LHCN-M2 (cell line): Measurements from ENCODE around the gene NELFCD. TPM values are rescaled to one million over a fixed set of nuclear protein-coding genes. Genes with fewer than 3 reads are reported as not detected.
"Not testable (repeated sequence)": the region's sequence is repeated elsewhere in the genome, so short reads cannot be mapped to it uniquely, and the experiment has no call there.

Experiments
- DNase-seq: peaks from one replicate; pipeline ENCODE4 v3.0.0-alpha.2; 2012; ENCODE audit warnings: low read depth
- total RNA-seq: library from RNA; depleted of rRNA; stranded (reverse); fragments of >200 nt; gene quantifications from 2 replicates; pipeline ENCODE4 v1.2.3, GENCODE V29; 2014

Gene NELFCD
- total RNA-seq, 1 experiment from 2014 or later, result 62.3 TPM

DNA sequence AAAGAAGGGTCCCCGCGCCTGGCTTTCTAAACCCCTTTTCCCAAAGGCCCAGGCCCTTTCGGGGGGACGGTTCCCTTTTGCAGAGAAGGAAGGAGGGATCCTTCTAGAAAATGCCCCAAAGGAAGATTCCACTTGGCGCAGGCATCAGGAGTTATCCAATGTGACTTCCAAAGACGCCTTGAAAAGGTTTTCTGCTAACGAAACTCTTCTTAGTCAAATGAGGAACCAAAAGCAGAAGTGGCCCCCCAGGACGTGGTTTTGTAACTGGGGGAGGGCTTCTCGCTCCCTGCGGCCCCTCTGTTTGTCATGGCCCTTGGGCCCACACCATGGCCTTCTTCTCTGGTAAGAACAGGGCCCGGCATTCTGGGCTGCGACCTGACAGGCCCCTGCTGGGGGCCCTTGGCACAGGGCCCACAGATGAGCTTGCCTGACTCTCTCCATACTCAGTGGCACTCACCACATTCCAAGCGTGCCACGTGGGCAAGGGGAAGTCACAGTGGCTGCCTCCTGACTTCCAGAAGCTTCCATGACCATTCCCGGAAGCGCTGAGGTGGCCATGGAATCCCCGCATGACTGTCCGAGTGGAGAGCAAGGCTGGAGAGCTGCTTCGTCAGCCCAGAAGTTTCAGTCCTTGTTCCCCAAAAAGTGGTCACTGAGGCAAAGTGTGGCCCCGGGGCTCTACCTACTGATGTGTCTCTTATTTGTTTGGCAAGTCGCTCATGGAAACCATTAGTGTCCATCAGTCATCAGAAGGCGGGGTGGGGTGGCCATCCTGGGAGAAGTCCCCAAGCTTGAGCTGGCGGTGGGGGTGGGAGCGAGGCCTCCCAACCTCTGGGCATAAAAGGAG, 26.8 kb downstream of the NELFCD start:
- DNase-seq, result no peak

GRCh38 chr20:59008715-59009336, 27.8 kb downstream of the NELFCD start:
- no peak for DNase-seq

GRCh38 chr20:59010321-59010994, 29.4 kb downstream of the NELFCD start:
- no peak for DNase-seq

DNA sequence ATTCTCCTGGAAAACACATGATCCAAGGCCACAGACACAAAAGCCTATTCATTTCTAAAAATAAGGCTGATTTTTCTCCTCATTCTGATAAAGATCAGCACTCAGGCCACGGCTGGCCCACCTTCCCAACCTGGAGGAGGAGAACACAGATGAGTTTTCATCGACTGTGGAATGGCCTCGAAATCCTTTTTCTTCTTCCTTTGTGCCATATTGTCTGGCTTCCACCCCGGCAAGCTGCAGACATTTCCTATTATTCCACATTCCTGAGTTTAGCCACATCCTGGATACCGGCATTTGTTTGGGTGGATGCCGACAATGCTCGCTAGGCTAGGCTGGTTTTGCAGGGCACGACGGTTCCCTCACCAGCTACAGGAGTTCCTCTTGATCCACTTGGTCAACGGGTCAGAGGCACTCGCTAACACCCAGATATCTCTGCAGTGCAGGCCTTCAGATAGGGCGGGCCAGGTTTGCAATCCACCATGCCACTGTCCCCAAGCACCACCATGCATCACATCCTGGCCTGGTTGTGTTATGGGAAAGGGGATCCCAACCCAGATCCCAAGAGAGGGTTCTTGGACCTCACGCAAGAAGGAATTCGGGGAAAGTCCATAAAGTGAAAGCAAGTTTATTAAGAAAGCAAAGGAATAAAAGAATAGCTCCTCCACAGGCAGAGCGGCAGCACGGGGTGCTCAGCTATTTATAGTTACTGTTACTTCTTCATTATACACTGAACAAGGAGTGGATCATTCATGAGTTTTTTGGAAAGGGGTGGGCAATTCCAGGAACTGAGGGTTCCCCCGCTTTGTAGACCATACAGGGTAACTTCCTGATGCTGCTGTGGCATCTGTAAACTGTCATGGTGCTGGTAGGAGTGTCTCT, 30.2 kb downstream of the NELFCD start:
- DNase-seq, result peak; percentile 90

DNA sequence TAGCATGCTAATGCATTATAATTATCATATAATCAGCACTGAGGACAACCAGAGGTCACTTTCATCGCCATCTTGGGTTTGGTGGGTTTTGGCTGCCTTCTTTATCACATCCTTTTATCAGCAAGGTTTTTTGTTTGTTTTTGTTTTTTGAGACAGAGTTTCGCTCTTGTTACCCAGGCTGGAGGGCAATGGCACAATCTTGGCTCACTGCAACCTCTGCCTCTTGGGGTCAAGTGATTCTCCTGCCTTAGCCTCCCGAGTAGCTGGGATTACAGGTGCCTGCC, 30.8 kb downstream of the NELFCD start:
- DNase-seq, result not testable (repeated sequence)

DNA sequence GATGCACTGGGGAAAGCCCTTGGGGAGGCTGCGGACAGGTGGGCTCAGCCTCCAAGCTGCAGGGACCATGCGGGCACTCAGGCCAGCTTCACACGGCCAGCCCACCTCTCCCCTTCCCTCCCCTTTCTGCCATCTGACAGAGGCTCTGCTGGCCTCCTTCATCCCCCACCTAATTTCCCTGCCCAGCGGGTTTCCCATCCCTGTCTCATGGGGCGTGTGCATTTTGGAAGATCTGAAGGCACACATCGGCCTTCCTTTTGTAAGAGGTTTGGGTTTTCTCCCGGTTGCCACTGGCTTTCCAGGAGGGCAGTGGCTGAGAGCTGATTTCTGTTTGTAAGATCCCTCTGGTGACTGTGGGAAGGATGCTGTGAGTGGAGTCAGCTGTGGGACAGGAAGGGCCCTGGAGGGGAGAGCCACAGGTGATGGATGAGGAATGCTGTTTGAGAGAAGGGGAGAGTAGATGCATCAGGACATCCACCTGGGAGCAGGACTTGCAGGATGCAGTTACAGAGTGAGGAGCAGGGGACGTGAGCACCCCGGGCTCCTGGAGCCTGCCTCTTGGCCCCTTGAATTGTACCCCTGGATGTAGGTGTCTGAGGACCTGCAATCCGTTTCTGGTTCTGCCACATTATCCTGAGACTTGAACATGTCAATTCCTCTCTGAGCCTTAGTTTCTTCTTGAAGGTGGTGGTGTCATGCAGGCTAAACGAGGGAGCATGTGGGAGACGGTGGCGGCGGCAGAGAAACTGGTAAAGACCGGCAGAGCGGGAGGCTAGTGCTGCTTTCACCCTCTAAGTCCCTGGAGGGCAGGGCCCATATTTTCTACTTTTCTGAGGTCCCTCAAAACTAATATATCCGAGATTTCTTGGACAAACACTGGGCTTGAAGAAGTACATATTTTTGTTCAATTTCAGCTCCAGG, 32.2 kb downstream of the NELFCD start:
- no peak for DNase-seq

DNA sequence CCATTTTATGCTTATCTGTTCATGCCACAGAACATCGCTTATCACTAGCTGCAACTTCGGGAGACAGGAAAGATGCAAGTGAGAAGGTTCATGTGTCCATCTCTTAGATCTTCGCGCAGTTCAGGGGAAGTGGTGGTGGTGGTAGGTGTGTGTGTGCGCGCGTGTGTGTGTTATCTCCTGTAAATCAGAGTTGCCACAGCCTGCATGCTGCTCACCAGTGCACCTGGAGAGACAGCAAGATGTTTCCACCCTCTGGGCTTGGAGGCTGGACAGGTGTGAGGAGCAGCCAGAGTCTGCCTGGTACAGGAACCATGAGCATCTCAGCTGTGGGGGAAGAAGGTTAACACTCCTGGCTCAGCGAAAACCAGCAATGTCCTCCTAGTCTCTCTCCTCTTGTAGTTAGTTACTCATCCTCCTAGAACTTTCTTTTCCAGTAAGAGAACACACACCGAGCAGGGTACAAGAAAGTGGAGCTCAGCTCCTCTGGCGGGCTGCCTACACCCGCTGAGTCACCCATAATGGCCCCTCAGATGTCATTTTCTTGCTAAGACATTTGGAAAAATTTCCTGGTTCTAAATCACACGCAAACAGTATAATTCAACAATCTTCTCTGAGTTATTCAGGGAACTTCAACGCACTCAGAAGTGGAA, 33.0 kb downstream of the NELFCD start:
- no peak for DNase-seq

DNA sequence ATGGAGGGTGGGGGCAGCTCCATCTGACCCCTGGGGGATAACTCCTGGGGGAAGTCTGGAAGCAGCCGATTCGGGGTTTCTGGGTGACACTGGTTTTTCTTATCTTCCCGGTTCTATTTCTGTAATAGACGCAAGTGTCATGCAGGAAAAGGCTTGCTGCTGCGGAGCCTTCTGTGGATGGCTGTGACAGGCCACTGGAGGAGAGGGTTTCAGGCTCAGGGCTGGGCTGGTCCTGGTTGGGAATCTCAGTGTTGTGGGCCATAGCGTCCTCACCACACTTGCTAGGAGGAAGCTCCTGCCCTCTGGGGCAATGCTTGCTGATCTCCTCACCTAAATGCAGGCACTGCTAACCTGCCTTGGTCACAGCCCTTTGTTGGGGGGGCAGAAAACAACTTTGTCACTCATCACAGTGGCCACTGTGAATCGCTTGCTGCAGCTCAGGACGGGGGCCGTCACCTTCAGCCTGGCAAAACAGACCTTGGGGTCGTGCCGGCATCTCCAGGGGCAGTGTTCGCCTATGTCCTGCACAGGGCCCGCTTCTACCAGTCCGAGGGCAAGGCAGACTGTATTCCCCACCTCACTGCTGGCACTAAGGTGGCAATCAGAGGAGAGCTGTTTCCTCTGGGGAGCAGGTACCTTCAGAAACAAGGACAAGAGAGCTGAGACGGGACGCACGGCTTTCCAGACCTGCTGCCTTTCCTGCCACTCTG, 33.8 kb downstream of the NELFCD start:
- DNase-seq, result no peak

DNA sequence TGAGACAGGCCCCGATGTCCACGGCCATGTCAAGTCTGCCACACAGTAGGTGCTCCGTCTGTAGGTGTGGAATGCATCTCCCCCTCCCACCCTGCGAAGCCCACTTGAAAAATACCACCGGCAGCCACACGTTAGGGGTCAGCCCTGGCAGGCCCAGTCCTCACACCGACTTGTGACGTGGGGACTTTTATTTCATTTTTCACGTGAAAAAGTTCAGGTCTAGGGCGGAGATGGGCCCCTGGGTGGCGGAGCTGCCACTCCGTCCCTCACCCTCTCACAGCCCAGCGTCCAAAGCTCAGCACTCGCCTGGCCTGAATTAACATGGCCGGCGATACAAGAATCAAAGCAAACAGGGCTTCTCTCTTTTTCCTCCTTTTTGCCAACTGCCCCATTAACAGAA, 34.4 kb downstream of the NELFCD start:
- DNase-seq, result no peak

- DNase-seq, result no peak
Observed at GRCh38 chr20:59015812-59016711, 35.0 kb downstream of the NELFCD start.

- no peak for DNase-seq
Observed at GRCh38 chr20:59016795-59017492, 35.9 kb downstream of the NELFCD start.

DNA sequence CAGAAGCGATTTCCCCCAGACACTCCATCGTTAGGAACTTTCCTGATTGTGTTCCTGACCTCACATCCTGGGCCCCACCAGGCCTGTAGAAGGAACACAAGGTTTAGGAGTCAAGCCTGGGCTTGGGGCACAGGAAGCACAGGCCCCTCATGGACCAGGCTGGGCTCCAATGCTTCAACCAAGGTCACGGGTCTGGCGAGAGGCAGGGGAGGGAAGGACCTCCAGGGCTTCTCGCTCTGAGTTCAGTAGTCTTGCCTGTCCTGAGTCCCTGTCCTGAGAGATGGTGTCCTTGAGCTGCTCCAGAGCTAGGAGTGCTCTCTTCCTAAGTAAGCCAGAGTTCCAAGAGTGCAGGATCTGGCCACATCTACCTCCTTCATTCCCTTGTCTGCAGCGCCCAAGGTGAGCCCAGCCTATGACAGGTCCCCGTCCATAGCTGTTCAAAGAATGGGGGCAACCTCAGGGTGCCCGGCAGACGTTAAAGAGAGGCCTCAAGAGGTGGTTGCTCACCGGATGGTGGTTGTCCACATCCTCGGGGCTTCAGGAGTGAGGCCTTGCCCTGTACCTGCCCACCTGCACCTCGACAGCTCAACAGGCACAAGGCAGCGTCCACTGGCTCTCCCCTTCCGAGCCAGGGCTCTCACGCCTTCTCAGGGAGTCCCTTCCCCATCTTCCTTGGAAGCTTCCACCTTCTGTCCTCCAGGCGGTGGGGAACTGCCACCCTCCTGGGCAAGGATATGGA, 36.6 kb downstream of the NELFCD start:
- DNase-seq, result no peak

GRCh38 chr20:59018817-59019216, 37.8 kb downstream of the NELFCD start:
- DNase-seq, result no peak

GRCh38 chr20:59019217-59019616, 38.2 kb downstream of the NELFCD start, which contains the start of gene TUBB1:
Gene TUBB1 (plus strand): TSS chr20:59019429. CDS start chr20:59019523, 94 bp downstream.
- DNase-seq, result no peak

GRCh38 chr20:59020938-59021551, 40.0 kb downstream of the NELFCD start:
- no peak for DNase-seq

DNA sequence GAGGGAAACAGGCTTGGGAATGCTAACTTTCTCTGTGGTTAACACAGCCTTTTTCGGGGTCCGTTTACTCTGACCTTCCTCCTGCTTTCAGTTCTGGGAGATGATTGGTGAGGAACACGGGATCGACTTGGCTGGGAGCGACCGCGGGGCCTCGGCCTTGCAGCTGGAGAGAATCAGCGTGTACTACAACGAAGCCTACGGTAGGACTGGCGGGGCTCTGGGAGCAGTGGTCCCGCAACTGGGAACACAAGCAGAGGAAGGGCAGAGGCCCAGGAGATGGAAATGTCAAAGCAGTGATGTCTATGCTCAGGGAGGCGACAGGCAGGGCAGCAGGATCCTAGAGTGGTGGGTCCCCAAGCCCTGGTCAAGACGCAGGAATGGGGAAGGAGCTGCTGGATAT, 41.7 kb downstream of the NELFCD start:
- DNase-seq, result no peak

DNA sequence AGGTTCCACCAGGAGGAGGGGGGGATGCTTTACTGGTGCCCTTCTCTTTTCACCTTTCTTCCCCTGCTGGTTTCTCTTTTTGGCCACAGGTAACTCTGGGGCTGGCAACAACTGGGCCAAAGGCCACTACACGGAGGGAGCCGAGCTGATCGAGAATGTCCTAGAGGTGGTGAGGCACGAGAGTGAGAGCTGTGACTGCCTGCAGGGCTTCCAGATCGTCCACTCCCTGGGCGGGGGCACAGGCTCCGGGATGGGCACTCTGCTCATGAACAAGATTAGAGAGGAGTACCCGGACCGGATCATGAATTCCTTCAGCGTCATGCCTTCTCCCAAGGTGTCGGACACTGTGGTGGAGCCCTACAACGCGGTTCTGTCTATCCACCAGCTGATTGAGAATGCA, 42.6 kb downstream of the NELFCD start:
- DNase-seq, result no peak
